ENCODE data around the gene ZNF407.

Gene ZNF407

GRCh38 chr18:74651327-74652128 is 53.9 kb downstream of the ZNF407 start:
- no peak overlapping the region for H3K9ac ChIP-seq (ENCODE audit: low read length)
- DNase-seq (ENCODE audit: low read depth), result no peak
- no peaks in the 10 kb centered on the region for H3K9me3 ChIP-seq (ENCODE audit: control insufficient read depth, low read length)
- H3K4me3 ChIP-seq (ENCODE audit: low read length), result no peak overlapping the region
- H3K36me3 ChIP-seq (ENCODE audit: control insufficient read depth, insufficient read depth, low read length, severe bottlenecking), result peaks cover 4% of the 10 kb centered on the region
- peaks cover 2% of the 10 kb centered on the region for H3K4me1 ChIP-seq (ENCODE audit: control insufficient read depth, insufficient read depth, low read length)
- no peaks in the 10 kb centered on the region for H3K27me3 ChIP-seq (replicated peaks; ENCODE audit: control insufficient read depth, insufficient read depth, low read length)

DNA sequence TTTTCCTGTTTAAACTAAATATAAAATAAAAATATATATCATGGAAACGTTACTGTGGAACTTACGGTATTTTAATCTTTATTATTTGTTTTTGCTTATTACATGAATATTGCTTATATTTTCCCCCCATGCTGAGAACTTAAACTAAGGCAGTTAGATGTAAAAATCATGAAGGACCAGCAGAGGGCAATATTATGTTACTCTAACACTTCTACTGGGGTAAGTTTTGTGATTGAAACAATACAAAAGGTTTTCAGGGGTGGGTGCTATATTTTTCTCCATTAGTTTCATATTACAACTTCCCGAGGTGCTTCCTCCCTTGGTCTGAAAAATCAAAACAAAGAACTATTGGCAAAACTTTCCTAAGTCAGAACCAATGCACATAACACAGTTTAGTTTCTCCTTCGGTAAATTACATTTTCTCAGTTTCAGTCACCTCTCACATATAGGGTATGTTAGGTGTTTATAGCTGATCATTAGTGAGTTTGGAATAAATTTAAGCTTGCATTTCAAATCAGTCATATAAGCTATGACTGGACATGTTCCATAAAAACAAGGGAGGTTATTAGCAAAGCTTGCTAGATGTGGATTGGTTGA is 54.8 kb downstream of the ZNF407 start:
- Histone ChIP-seq H3K27me3 (replicated peaks; ENCODE audit: control insufficient read depth, insufficient read depth, low read length) (no peaks in the 10 kb centered on the region), H3K36me3 (ENCODE audit: control insufficient read depth, insufficient read depth, low read length, severe bottlenecking) (peaks cover 2% of the 10 kb centered on the region), H3K4me3 (ENCODE audit: low read length) (no peak overlapping the region), H3K9ac (ENCODE audit: low read length) (no peak overlapping the region), H3K4me1 (ENCODE audit: control insufficient read depth, insufficient read depth, low read length) (peaks cover 2% of the 10 kb centered on the region), H3K9me3 (ENCODE audit: control insufficient read depth, low read length) (no peaks in the 10 kb centered on the region)
- DNase-seq (ENCODE audit: low read depth), result peak; percentile 87

GRCh38 chr18:74654638-74655037 is 57.0 kb downstream of the ZNF407 start:
- no peak overlapping the region for H3K9ac ChIP-seq (ENCODE audit: low read length)
- peak; percentile 64 for DNase-seq (ENCODE audit: low read depth)
- no peaks in the 10 kb centered on the region for H3K9me3 ChIP-seq (ENCODE audit: control insufficient read depth, low read length)
- no peaks in the 10 kb centered on the region for H3K27me3 ChIP-seq (replicated peaks; ENCODE audit: control insufficient read depth, insufficient read depth, low read length)
- no peak overlapping the region for H3K4me3 ChIP-seq (ENCODE audit: low read length)
- H3K4me1 ChIP-seq (ENCODE audit: control insufficient read depth, insufficient read depth, low read length), result peaks cover 2% of the 10 kb centered on the region
- H3K36me3 ChIP-seq (ENCODE audit: control insufficient read depth, insufficient read depth, low read length, severe bottlenecking), result no peaks in the 10 kb centered on the region

DNA sequence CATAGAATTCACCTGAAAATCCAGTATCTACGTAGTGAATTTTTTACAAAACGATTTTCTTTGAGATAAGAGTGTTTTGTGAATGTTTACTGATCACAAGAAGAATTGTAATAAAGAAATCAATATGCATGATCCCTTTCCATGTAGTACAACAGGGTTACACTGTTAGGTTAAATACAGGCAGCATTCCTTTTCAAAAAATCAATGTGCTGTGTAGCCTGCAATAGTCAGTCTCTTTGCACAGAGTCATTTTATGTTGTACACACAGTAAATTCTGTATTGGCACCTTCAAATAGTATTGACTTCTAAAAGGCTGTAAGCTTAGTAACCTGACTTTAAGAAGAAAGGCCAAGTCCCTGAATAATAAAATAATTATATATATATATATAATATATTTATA is 63.3 kb downstream of the ZNF407 start:
- Histone ChIP-seq H3K36me3 (ENCODE audit: control insufficient read depth, insufficient read depth, low read length, severe bottlenecking) (peaks cover 12% of the 10 kb centered on the region), H3K9me3 (ENCODE audit: control insufficient read depth, low read length) (no peaks in the 10 kb centered on the region), H3K9ac (ENCODE audit: low read length) (no peak overlapping the region), H3K27me3 (replicated peaks; ENCODE audit: control insufficient read depth, insufficient read depth, low read length) (no peaks in the 10 kb centered on the region), H3K4me1 (ENCODE audit: control insufficient read depth, insufficient read depth, low read length) (no peaks in the 10 kb centered on the region), H3K4me3 (ENCODE audit: low read length) (no peak overlapping the region)
- DNase-seq (ENCODE audit: low read depth), result no peak

DNA sequence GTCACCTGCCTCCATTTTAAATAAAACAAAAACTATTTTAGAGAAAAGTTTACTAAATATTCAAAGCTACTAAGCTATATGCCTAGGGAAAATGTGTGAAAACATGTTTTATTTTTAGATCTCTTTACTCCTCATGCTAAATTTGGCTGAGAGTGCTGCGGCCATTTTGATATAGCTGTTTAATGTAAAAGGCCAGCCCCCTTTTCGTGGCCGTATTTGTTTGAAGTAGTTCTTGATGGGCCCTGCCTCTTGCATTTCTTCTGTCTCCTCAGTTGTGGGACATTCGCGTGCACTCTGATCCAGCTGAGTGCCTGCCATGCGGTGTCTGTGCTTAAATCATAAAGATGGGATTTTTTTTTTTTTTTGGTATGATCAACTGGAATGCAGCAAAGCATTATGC is 64.0 kb downstream of the ZNF407 start:
- Histone ChIP-seq H3K27me3 (replicated peaks; ENCODE audit: control insufficient read depth, insufficient read depth, low read length) (no peaks in the 10 kb centered on the region), H3K4me3 (ENCODE audit: low read length) (no peak overlapping the region), H3K9ac (ENCODE audit: low read length) (no peak overlapping the region), H3K4me1 (ENCODE audit: control insufficient read depth, insufficient read depth, low read length) (no peaks in the 10 kb centered on the region), H3K36me3 (ENCODE audit: control insufficient read depth, insufficient read depth, low read length, severe bottlenecking) (peaks cover 12% of the 10 kb centered on the region), H3K9me3 (ENCODE audit: control insufficient read depth, low read length) (no peaks in the 10 kb centered on the region)
- no peak for DNase-seq (ENCODE audit: low read depth)

- Histone ChIP-seq H3K9me3 (ENCODE audit: control insufficient read depth, low read length) (no peaks in the 10 kb centered on the region), H3K9ac (ENCODE audit: low read length) (no peak overlapping the region), H3K4me3 (ENCODE audit: low read length) (no peak overlapping the region), H3K36me3 (ENCODE audit: control insufficient read depth, insufficient read depth, low read length, severe bottlenecking) (peaks cover 12% of the 10 kb centered on the region), H3K27me3 (replicated peaks; ENCODE audit: control insufficient read depth, insufficient read depth, low read length) (no peaks in the 10 kb centered on the region), H3K4me1 (ENCODE audit: control insufficient read depth, insufficient read depth, low read length) (no peaks in the 10 kb centered on the region)
- no peak for DNase-seq (ENCODE audit: low read depth)
These were observed 65.0 kb downstream of the ZNF407 start for GRCh38 chr18:74662622-74663021.

DNA sequence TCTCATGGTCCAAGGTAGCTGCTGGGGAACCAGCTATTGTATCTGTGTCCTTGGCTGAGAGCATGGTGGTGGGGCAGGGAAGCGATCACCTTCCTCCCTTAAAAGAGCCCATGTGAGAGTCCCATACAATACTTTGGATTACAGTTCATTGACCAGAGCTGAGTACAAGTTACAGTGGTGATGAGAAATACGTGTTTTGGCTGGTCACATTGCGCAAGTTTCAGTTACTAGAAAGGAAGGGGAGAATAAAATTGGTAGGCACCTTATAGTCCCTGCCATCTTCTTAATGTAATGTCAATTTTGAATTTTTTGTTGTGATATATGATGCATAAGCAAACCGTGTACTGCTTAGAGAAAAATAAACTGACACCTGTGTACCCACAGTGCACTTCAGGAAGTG is 67.7 kb downstream of the ZNF407 start:
- Histone ChIP-seq H3K4me1 (ENCODE audit: control insufficient read depth, insufficient read depth, low read length) (no peaks in the 10 kb centered on the region), H3K4me3 (ENCODE audit: low read length) (no peak overlapping the region), H3K9me3 (ENCODE audit: control insufficient read depth, low read length) (no peaks in the 10 kb centered on the region), H3K27me3 (replicated peaks; ENCODE audit: control insufficient read depth, insufficient read depth, low read length) (no peaks in the 10 kb centered on the region), H3K36me3 (ENCODE audit: control insufficient read depth, insufficient read depth, low read length, severe bottlenecking) (peaks cover 15% of the 10 kb centered on the region), H3K9ac (ENCODE audit: low read length) (no peak overlapping the region)
- DNase-seq (ENCODE audit: low read depth), result no peak

DNA sequence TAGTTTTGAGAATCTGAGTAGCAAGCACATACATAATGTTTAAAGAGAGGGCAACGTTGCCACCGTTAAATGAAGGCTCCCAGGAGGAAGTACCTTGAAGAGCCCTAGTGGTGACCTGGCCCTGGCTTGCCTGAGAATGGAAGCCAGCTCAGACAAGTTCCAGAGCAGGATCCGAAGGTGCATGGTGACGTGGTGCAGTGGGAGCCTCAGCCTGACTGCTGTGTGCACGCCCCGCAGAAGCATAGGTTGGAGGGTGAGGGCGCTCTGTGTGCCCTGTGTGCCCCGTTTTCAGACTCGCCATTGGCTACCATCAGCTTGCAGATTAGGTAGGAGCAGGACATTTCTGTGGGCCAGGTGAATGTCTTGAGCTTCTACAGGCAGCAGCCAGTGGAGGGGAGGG is 68.2 kb downstream of the ZNF407 start:
- Histone ChIP-seq H3K27me3 (replicated peaks; ENCODE audit: control insufficient read depth, insufficient read depth, low read length) (no peaks in the 10 kb centered on the region), H3K4me3 (ENCODE audit: low read length) (no peak overlapping the region), H3K9me3 (ENCODE audit: control insufficient read depth, low read length) (no peaks in the 10 kb centered on the region), H3K4me1 (ENCODE audit: control insufficient read depth, insufficient read depth, low read length) (no peaks in the 10 kb centered on the region), H3K36me3 (ENCODE audit: control insufficient read depth, insufficient read depth, low read length, severe bottlenecking) (peaks cover 15% of the 10 kb centered on the region), H3K9ac (ENCODE audit: low read length) (no peak overlapping the region)
- no peak for DNase-seq (ENCODE audit: low read depth)

- H3K27me3 ChIP-seq (replicated peaks; ENCODE audit: control insufficient read depth, insufficient read depth, low read length), result no peaks in the 10 kb centered on the region
These were observed 71.6 kb downstream of the ZNF407 start for GRCh38 chr18:74669136-74669798.

GRCh38 chr18:74672371-74672770 is 74.7 kb downstream of the ZNF407 start:
- no peak overlapping the region for H3K9ac ChIP-seq (ENCODE audit: low read length)
- H3K27me3 ChIP-seq (replicated peaks; ENCODE audit: control insufficient read depth, insufficient read depth, low read length), result no peaks in the 10 kb centered on the region
- no peak overlapping the region for H3K4me3 ChIP-seq (ENCODE audit: low read length)
- peaks cover 5% of the 10 kb centered on the region for H3K36me3 ChIP-seq (ENCODE audit: control insufficient read depth, insufficient read depth, low read length, severe bottlenecking)
- DNase-seq (ENCODE audit: low read depth), result no peak
- no peaks in the 10 kb centered on the region for H3K4me1 ChIP-seq (ENCODE audit: control insufficient read depth, insufficient read depth, low read length)
- peaks cover 3% of the 10 kb centered on the region for H3K9me3 ChIP-seq (ENCODE audit: control insufficient read depth, low read length)

More at GRCh38 chr18:74669136-74669798, 71.6 kb downstream of the ZNF407 start:
- H3K36me3 ChIP-seq (ENCODE audit: control insufficient read depth, insufficient read depth, low read length, severe bottlenecking), result peaks cover 3% of the 10 kb centered on the region
- DNase-seq (ENCODE audit: low read depth), result no peak
- H3K4me1 ChIP-seq (ENCODE audit: control insufficient read depth, insufficient read depth, low read length), result no peaks in the 10 kb centered on the region
- H3K9ac ChIP-seq (ENCODE audit: low read length), result no peak overlapping the region
- no peak overlapping the region for H3K4me3 ChIP-seq (ENCODE audit: low read length)
- H3K9me3 ChIP-seq (ENCODE audit: control insufficient read depth, low read length), result no peaks in the 10 kb centered on the region

DNA sequence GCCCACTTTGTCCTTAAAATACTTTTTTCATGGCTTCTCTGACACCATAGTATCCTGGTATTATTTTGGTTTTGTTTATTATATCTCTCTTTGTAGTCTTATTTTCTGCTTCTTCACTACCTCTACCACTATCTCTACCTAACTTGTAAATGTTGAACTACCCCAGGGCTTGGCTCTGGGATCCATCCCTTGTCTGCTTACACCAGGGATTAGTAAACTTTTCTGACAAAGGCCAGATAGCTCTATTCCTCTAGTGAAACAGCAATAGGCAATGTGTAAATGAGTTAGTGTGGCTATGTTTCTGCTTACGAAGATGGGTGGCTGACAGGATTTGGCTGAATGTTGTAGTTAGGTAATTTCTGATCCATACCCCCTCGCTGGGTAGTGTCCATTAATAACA is 76.8 kb downstream of the ZNF407 start:
- no peak for DNase-seq (ENCODE audit: low read depth)
- no peak overlapping the region for H3K4me3 ChIP-seq (ENCODE audit: low read length)
- H3K9me3 ChIP-seq (ENCODE audit: control insufficient read depth, low read length), result peaks cover 9% of the 10 kb centered on the region
- peaks cover 2% of the 10 kb centered on the region for H3K4me1 ChIP-seq (ENCODE audit: control insufficient read depth, insufficient read depth, low read length)
- no peak overlapping the region for H3K9ac ChIP-seq (ENCODE audit: low read length)
- H3K36me3 ChIP-seq (ENCODE audit: control insufficient read depth, insufficient read depth, low read length, severe bottlenecking), result peaks cover 6% of the 10 kb centered on the region
- H3K27me3 ChIP-seq (replicated peaks; ENCODE audit: control insufficient read depth, insufficient read depth, low read length), result no peaks in the 10 kb centered on the region
